Testis (tissue), 3 donors: Measurements from ENCODE around the gene WFDC9. TPM values are rescaled to one million over a fixed set of nuclear protein-coding genes. Genes with fewer than 3 reads are reported as not detected.
A peak's percentile ranks its signal among the peaks of the same experiment; 100 is the strongest.
"Not testable (repeated sequence)": the region's sequence is repeated elsewhere in the genome, so short reads cannot be mapped to it uniquely, and the experiment has no call there.

Source experiments
- DNase-seq: peaks from one replicate; pipeline ENCODE4 v3.0.0-alpha.2; 2019
- H3K27ac ChIP-seq, 2 donors: fragments of 200-600 bp; sonication (generic); one replicate each; pipeline ENCODE4 v1.5.1; 2019
- H3K27me3 ChIP-seq: fragments of 200-600 bp; sonication (generic); one replicate; pipeline ENCODE4 v1.5.1; 2019
- H3K36me3 ChIP-seq: fragments of 200-600 bp; sonication (generic); one replicate; pipeline ENCODE4 v1.5.1; 2017; ENCODE audit warnings: low read depth; ENCODE audit errors: missing control alignments
- H3K4me1 ChIP-seq: fragments of 200-600 bp; sonication (generic); one replicate; pipeline ENCODE4 v1.5.1; 2019
- H3K4me3 ChIP-seq, 2 donors: fragments of 200-600 bp; sonication (generic); one replicate each; pipeline ENCODE4 v1.5.1; 2017 to 2019
- H3K9me3 ChIP-seq: fragments of 200-600 bp; sonication (generic); one replicate; pipeline ENCODE4 v1.5.1; 2017
- POLR2A ChIP-seq: fragments of 450-650 bp; IDR thresholded peaks from one replicate; pipeline ENCODE4 v1.6.1; 2017; ENCODE audit warnings: antibody characterized with exemption, mild to moderate bottlenecking, moderate library complexity
- WGBS, 2 donors: methylation state at CpG; one replicate each; pipeline ENCODE4 v1.1.5; 2018; 5-methylcytosine and 5-hydroxymethylcytosine counted together
- intact Hi-C: fragments of 100-400 bp; cut with DNase I; formaldehyde crosslinking; loops from one replicate; pipeline ENCODE4 v1.15.1; 2023; ENCODE audit warnings: low total_unique reads
- polyA plus RNA-seq: library from polyadenylated mRNA; stranded (reverse); fragments of 350-450 nt; fragmentation: Illumina TruSeq; extraction: RNeasy Lipid Tissue Mini Kit (QIAGEN cat#74804); gene quantifications from one replicate; pipeline ENCODE4 v1.2.3, GENCODE V29; 2014; ENCODE audit warnings: low read depth, low replicate concordance; ENCODE audit not compliant: insufficient read depth
- total RNA-seq, 2 donors: library from RNA; depleted of rRNA; stranded (reverse); fragments of >200 nt; gene quantifications; one replicate each; pipeline ENCODE4 v1.2.3, GENCODE V29; 2016
- TF ChIP-seq, protein P1 (sequence below), 3 experiments: fragments of 450-650 bp in 2 of 3; fragments of 200-600 bp in 1 of 3; sonication (generic) in 1 of 3; IDR thresholded peaks; one replicate each; pipeline ENCODE4 v1.5.1; 2016 to 2019; ENCODE audit warnings: antibody characterized with exemption in 3 of 3, mild to moderate bottlenecking in 2 of 3, moderate library complexity in 1 of 3

WFDC9 gene
- total and polyA plus RNA-seq, 3 donors from 2014 or later, result not detected

GRCh38 chr20:45649312-45649863 lies 18.3 kb upstream of the WFDC9 start:
- Histone ChIP-seq H3K9me3 (no peaks in the 10 kb centered on the region), H3K27ac (no peak overlapping the region), H3K36me3 (no peaks in the 10 kb centered on the region), H3K4me3 (no peak overlapping the region), H3K27me3 (no peaks in the 10 kb centered on the region), H3K4me1 (no peaks in the 10 kb centered on the region)
- no peak for DNase-seq
- WGBS, 2 donors, result 78 to 79% methylated on average over 6 of the region's 6 CpGs
- TF ChIP-seq, protein P1, sequence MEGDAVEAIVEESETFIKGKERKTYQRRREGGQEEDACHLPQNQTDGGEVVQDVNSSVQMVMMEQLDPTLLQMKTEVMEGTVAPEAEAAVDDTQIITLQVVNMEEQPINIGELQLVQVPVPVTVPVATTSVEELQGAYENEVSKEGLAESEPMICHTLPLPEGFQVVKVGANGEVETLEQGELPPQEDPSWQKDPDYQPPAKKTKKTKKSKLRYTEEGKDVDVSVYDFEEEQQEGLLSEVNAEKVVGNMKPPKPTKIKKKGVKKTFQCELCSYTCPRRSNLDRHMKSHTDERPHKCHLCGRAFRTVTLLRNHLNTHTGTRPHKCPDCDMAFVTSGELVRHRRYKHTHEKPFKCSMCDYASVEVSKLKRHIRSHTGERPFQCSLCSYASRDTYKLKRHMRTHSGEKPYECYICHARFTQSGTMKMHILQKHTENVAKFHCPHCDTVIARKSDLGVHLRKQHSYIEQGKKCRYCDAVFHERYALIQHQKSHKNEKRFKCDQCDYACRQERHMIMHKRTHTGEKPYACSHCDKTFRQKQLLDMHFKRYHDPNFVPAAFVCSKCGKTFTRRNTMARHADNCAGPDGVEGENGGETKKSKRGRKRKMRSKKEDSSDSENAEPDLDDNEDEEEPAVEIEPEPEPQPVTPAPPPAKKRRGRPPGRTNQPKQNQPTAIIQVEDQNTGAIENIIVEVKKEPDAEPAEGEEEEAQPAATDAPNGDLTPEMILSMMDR (IDR thresholded peaks at IDR 0.05), result no peak
- no peak for TF ChIP-seq POLR2A
- intact Hi-C loops, result no loop called here

DNA sequence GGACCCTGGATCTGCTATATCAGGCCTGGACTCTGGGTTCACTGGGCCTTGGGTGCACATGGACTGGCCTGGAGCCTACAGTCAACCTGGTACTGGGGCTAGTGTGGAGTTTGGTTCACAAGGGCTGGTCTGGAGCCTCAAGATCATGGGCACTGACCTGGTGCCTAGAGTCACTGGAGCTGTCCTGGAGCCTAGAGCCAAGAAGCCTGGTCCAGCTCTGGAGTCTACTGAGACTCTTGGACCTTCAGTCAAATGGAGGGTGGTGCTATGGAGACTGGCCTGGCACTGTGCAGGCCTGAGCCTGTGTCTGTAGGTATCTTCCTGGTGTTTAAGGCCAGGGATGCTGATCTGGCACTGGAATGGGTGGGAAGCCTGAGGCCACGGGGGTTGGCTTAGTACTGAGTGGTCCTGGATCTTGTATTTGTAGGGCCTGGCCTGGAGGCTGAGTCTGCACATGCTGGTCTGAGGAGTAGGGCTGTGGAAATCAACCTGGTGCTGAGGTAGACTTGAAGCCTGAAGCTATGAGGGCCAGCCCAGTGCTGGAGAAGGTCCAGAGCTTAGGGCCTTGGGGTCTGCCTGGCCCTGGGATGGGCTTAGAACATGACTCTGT lies 16.5 kb upstream of the WFDC9 start:
- TF ChIP-seq POLR2A, result no peak
- TF ChIP-seq, protein P1 (IDR thresholded peaks at IDR 0.05), result no peak
- no peak overlapping the region for H3K4me3 ChIP-seq
- H3K27me3 ChIP-seq, result no peaks in the 10 kb centered on the region
- no peaks in the 10 kb centered on the region for H3K4me1 ChIP-seq
- DNase-seq, result no peak
- 76 to 100% methylated on average over 1 of the region's 1 CpG for WGBS, 2 donors
- no peaks in the 10 kb centered on the region for H3K9me3 ChIP-seq
- intact Hi-C loops, result no loop called here
- no peak overlapping the region for H3K27ac ChIP-seq
- H3K36me3 ChIP-seq, result no peaks in the 10 kb centered on the region

DNA sequence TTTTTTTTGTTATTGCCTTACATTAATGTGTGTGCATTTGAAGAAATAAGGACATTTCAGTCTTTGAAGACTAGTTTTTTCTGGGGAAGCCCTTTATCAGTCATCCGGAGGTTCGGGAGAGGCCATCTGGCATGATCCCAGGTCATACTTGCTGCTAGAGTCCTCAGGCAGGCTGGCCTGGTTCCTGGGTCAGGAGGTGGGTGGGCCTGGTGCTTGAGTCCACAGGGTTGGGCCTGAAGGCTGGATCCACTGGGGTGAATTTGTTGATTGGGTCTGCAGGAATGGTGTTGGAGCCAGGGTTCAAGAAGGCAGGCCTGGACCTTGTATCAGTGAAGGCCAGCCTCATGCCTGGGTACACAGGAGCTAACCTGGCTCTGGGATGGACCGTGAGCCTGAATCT lies 15.8 kb upstream of the WFDC9 start:
- no peak for DNase-seq
- Histone ChIP-seq H3K27me3 (no peaks in the 10 kb centered on the region), H3K4me3 (no peak overlapping the region), H3K27ac (no peak overlapping the region), H3K36me3 (no peaks in the 10 kb centered on the region), H3K9me3 (no peaks in the 10 kb centered on the region), H3K4me1 (no peaks in the 10 kb centered on the region)
- TF ChIP-seq POLR2A, result no peak
- TF ChIP-seq, protein P1 (IDR thresholded peaks at IDR 0.05), result no peak
- intact Hi-C loops, result no loop called here
- 34 to 72% methylated on average over 2 to 3 of the region's 3 CpGs for WGBS, 2 donors

- H3K4me1 ChIP-seq, H3K9me3 ChIP-seq, intact Hi-C loops, H3K27ac ChIP-seq, H3K27me3 ChIP-seq, DNase-seq, H3K36me3 ChIP-seq: not testable (repeated sequence)
- peak overlapping the region in 1 of 2 donors; percentile 10 for H3K4me3 ChIP-seq
- 85% methylated on average over 21 of the region's 28 CpGs; no CpG with 5 or more reads in 1 of the 2 donors for WGBS, 2 donors
These were observed 14.8 kb upstream of the WFDC9 start for GRCh38 chr20:45645869-45646268.

DNA sequence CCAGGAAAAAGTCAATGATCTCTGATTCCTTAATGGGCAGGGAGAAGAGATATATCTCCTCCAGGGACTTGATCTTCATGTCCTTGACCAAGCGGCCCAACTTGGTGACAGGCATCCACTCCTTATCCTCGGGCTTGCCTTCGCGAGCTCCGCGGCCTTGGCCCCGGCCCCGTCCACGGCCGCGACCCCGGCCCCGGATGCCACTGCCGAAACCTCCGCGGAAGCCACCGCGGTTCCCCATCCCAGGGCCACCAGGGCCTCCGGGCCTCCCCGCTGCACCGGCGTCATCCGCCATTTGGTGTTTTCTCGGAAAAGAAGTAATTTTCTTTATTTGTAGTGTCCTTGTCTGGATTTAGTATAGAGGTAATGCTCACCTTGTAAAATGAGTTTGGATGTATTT lies 10.0 kb upstream of the WFDC9 start:
- 75 to 80% methylated on average over 24 of the region's 24 CpGs for WGBS, 2 donors
- H3K4me3 ChIP-seq, H3K27me3 ChIP-seq, intact Hi-C loops, DNase-seq, H3K4me1 ChIP-seq, H3K9me3 ChIP-seq, H3K36me3 ChIP-seq, H3K27ac ChIP-seq: not testable (repeated sequence)

DNA sequence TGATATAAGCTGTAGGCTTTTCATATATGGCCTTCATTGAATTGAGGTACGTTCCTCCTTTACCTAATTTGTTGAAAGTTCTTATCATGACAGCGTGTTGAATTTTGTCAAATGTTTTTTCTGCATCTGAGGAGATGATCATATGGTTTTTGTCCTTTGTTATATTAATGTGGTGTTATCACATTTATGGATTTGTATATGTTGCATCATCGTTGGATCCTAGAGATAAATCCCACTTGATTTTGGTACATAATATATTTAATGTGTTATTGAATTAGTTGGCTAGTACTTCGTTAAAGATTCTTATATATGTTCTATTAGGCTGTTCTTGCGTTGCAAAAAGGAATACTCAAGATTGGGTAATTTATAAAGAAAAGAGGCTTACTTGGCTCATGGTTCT lies 8.6 kb upstream of the WFDC9 start:
- no peak for TF ChIP-seq POLR2A
- TF ChIP-seq, protein P1 (IDR thresholded peaks at IDR 0.05), result no peak
- Histone ChIP-seq H3K36me3 (no peaks in the 10 kb centered on the region), H3K27me3 (no peaks in the 10 kb centered on the region), H3K9me3 (no peaks in the 10 kb centered on the region), H3K27ac (no peak overlapping the region), H3K4me1 (no peaks in the 10 kb centered on the region), H3K4me3 (no peak overlapping the region)
- DNase-seq, result no peak
- intact Hi-C loops, result no loop called here
- 89 to 91% methylated on average over 5 of the region's 5 CpGs for WGBS, 2 donors
